GM23338 (cell line): ENCODE data around the gene GAK. TPM values are rescaled to one million over a fixed set of nuclear protein-coding genes. Genes with fewer than 3 reads are reported as not detected.

Source experiments
- ATAC-seq: fragments of 200-7000 bp; cut with Tn5 transposase; 3 replicates; pipeline ENCODE4 v1.9.1; 2020
- DNase-seq: peaks from one replicate; pipeline ENCODE4 v3.0.0-alpha.2; 2015; ENCODE audit warnings: low spot score
- H2AFZ ChIP-seq: fragments of 200-600 bp; sonication (generic); 2 replicates; pipeline ENCODE4 v1.8.0; 2016; ENCODE audit warnings: antibody characterized with exemption, mild to moderate bottlenecking, moderate library complexity
- H3F3A ChIP-seq: fragments of 200-600 bp; sonication (generic); replicated peaks from 2 replicates; pipeline ENCODE4 v1.8.0; 2017; ENCODE audit warnings: antibody characterized with exemption, mixed run types, low read depth
- H3K27ac ChIP-seq: fragments of 200-600 bp; sonication (generic); 2 replicates; pipeline ENCODE4 v1.6.1; 2016; ENCODE audit warnings: low read depth
- H3K27me3 ChIP-seq: fragments of 200-600 bp; sonication (generic); 2 replicates; pipeline ENCODE4 v1.8.0; 2016; ENCODE audit warnings: mild to moderate bottlenecking, mixed run types, moderate library complexity; ENCODE audit not compliant: insufficient read depth
- H3K36me3 ChIP-seq: fragments of 200-600 bp; sonication (generic); 2 replicates; pipeline ENCODE4 v1.8.0; 2016; ENCODE audit warnings: mild to moderate bottlenecking; ENCODE audit not compliant: insufficient read depth
- H3K4me1 ChIP-seq: fragments of 200-600 bp; sonication (generic); 2 replicates; pipeline ENCODE4 v1.8.0; 2016; ENCODE audit warnings: mild to moderate bottlenecking, moderate library complexity; ENCODE audit not compliant: insufficient read depth
- H3K4me2 ChIP-seq: fragments of 200-600 bp; sonication (generic); 2 replicates; pipeline ENCODE4 v1.7.1; 2017; ENCODE audit warnings: mixed run types
- H3K4me3 ChIP-seq: fragments of 200-600 bp; sonication (generic); 2 replicates; pipeline ENCODE4 v1.6.1; 2016; ENCODE audit warnings: mixed run types
- H3K79me2 ChIP-seq: fragments of 200-600 bp; sonication (generic); replicated peaks from 2 replicates; pipeline ENCODE4 v1.8.0; 2017; ENCODE audit warnings: mild to moderate bottlenecking; ENCODE audit not compliant: insufficient read depth
- H3K9me2 ChIP-seq: fragments of 200-600 bp; sonication (generic); 2 replicates; pipeline ENCODE4 v1.8.0; 2017; ENCODE audit not compliant: insufficient read depth
- H4K20me1 ChIP-seq: fragments of 200-600 bp; sonication (generic); replicated peaks from 2 replicates; pipeline ENCODE4 v1.8.0; 2017; ENCODE audit warnings: mild to moderate bottlenecking; ENCODE audit not compliant: insufficient read depth
- H3K27ac Mint-ChIP-seq: 2 replicates; pipeline ENCODE4 v1.8.0; 2020; ENCODE audit warnings: inconsistent platforms, mild to moderate bottlenecking, moderate library complexity, mixed read lengths
- H3K27me3 Mint-ChIP-seq: 3 replicates; pipeline ENCODE4 v1.8.0; 2022; ENCODE audit warnings: low read depth, mild to moderate bottlenecking, moderate library complexity, mixed read lengths, inconsistent platforms; ENCODE audit not compliant: insufficient read depth, poor library complexity
- H3K36me3 Mint-ChIP-seq: 3 replicates; pipeline ENCODE4 v1.8.0; 2021; ENCODE audit warnings: low read depth, mild to moderate bottlenecking, inconsistent platforms, moderate library complexity, mixed read lengths
- H3K4me1 Mint-ChIP-seq: 3 replicates; pipeline ENCODE4 v1.8.0; 2020; ENCODE audit warnings: mild to moderate bottlenecking, inconsistent platforms, mixed read lengths
- H3K4me3 Mint-ChIP-seq: 3 replicates; pipeline ENCODE4 v1.8.0; 2021; ENCODE audit warnings: moderate library complexity, mild to moderate bottlenecking, inconsistent platforms, mixed read lengths
- H3K9me3 Mint-ChIP-seq: 3 replicates; pipeline ENCODE4 v1.8.0; 2020; ENCODE audit warnings: moderate library complexity, mild to moderate bottlenecking, inconsistent platforms, mixed read lengths
- CREB1 ChIP-seq: fragments of 250-450 bp; sonication (Bioruptor Pico); IDR thresholded peaks from 2 replicates; pipeline ENCODE4 v1.5.0; 2020; ENCODE audit warnings: low read depth, mild to moderate bottlenecking, moderate library complexity
- JUNB ChIP-seq: IDR thresholded peaks from one replicate; pipeline ENCODE4 v1.6.1; 2016; ENCODE audit warnings: antibody characterized with exemption; ENCODE audit not compliant: unreplicated experiment
- POLR2AphosphoS5 ChIP-seq: IDR thresholded peaks from 2 replicates; pipeline ENCODE4 v1.6.1; 2016; ENCODE audit warnings: antibody characterized with exemption, low read depth
- REST ChIP-seq: IDR thresholded peaks from one replicate; pipeline ENCODE4 v1.6.1; 2018; ENCODE audit warnings: antibody characterized with exemption; ENCODE audit not compliant: unreplicated experiment
- ZNF114 ChIP-seq: fragments of 250-450 bp; sonication (Bioruptor Pico); IDR thresholded peaks from 2 replicates; pipeline ENCODE4 v1.5.0; 2020; ENCODE audit warnings: mild to moderate bottlenecking, moderate library complexity
- ZNF331 ChIP-seq: fragments of 250-450 bp; sonication (Bioruptor Pico); IDR thresholded peaks from 2 replicates; pipeline ENCODE4 v1.5.0; 2020; ENCODE audit warnings: low read depth, mild to moderate bottlenecking, moderate library complexity
- polyA plus RNA-seq: library from polyadenylated mRNA; unstranded; fragments of >200 nt; fragmentation: Nextera tagmentation; extraction: Ambion mirVana; gene quantifications from 2 replicates; pipeline ENCODE4 v1.2.1, GENCODE V29; 2016
- total RNA-seq: library from RNA; depleted of rRNA; stranded (reverse); fragments of >200 nt; shearing (Covaris generic); gene quantifications from 2 replicates; pipeline ENCODE4 v1.2.3, GENCODE V29; 2014
- TF ChIP-seq, protein P1 (sequence below): IDR thresholded peaks from 2 replicates; pipeline ENCODE4 v1.6.1; 2016; ENCODE audit warnings: antibody characterized with exemption

Gene GAK
- total and polyA plus RNA-seq, 2 experiments from 2014 or later: 48.5 to 124 TPM

GRCh38 chr4:970854-971520, 38.9 kb upstream of the GAK start (continued):
- no peak for TF ChIP-seq REST
- no peak for TF ChIP-seq ZNF331 (CRISPR knock-in tag)
- TF ChIP-seq CREB1 (CRISPR knock-in tag): no peak
- TF ChIP-seq ZNF114 (CRISPR knock-in tag): no peak
- no peak for TF ChIP-seq JUNB
- no peak for TF ChIP-seq POLR2AphosphoS5
- TF ChIP-seq, protein P1, sequence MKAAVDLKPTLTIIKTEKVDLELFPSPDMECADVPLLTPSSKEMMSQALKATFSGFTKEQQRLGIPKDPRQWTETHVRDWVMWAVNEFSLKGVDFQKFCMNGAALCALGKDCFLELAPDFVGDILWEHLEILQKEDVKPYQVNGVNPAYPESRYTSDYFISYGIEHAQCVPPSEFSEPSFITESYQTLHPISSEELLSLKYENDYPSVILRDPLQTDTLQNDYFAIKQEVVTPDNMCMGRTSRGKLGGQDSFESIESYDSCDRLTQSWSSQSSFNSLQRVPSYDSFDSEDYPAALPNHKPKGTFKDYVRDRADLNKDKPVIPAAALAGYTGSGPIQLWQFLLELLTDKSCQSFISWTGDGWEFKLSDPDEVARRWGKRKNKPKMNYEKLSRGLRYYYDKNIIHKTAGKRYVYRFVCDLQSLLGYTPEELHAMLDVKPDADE: no peak

DNA sequence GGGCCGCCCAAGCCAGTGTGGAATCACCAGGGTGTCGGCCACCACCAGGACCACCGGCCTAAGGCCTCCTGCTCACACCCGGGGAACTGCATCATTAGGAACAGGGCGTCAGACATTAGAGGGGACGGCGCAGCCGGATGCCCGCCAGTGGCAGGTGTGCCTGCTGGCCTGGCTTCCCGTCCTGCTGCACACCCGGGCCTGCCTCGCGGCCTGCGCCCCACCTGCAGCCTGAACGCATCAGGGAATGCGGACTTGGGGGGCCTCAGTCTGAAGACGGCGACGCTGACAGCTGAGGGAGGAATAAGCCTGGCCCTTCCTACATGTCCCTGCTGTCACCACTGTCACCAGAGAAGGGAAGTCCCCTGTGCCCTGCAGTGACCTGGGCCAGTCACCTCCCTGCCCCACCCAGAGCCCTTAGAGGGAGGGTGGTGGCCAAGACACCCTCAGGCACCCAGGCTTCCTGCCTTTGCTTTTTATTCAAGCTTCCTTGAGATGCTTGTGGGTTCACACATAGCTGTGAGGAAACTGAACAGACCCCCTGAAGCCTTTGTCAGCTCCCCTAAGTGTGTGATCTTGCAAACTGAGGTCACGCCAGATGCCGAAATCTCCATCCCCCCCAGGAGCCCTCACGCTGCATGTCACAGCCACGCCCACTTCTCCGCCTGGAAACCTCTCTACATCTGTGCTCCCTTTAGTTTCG, 38.1 kb upstream of the GAK start:
- peaks cover 26% of the 10 kb centered on the region for H3K27me3 Mint-ChIP-seq
- no peak overlapping the region for H3K27ac Mint-ChIP-seq
- peaks cover 8% of the 10 kb centered on the region; the same call in 1 of the 3 replicates for H3K9me3 Mint-ChIP-seq
- no peaks in the 10 kb centered on the region for H3K9me2 ChIP-seq
- peaks cover 20% of the 10 kb centered on the region; the same call in 1 of the 2 replicates for H3K27me3 ChIP-seq
- H4K20me1 ChIP-seq: no peaks in the 10 kb centered on the region
- no peaks in the 10 kb centered on the region for H3K4me1 Mint-ChIP-seq
- no peak overlapping the region for H3K4me3 ChIP-seq
- no peak overlapping the region for H2AFZ ChIP-seq
- no peaks in the 10 kb centered on the region for H3K36me3 ChIP-seq
- H3K4me3 Mint-ChIP-seq: no peak overlapping the region; the same call in 2 of the 3 replicates
- H3K36me3 Mint-ChIP-seq: no peaks in the 10 kb centered on the region
- no peak for DNase-seq
- H3K4me1 ChIP-seq: no peaks in the 10 kb centered on the region
- H3F3A ChIP-seq: peaks cover 4% of the 10 kb centered on the region; the same call in 1 of the 2 replicates
- H3K79me2 ChIP-seq: no peaks in the 10 kb centered on the region
- ATAC-seq: no peak
- no peak overlapping the region for H3K4me2 ChIP-seq
- no peak overlapping the region for H3K27ac ChIP-seq
- TF ChIP-seq, protein P1: no peak
- TF ChIP-seq POLR2AphosphoS5 (no peak), REST (no peak)
